HEK293 (cell line): ENCODE results near the gene PRAMEF9.
"Not testable (repeated sequence)": the region's sequence is repeated elsewhere in the genome, so short reads cannot be mapped to it uniquely, and the experiment has no call there.

Experiments
- CTCF ChIA-PET: fragments of 350-600 bp; formaldehyde crosslinking; extraction: SDS; loops from one replicate; lab custom pipeline; 2021; ENCODE audit warnings: antibody characterized with exemption; lab: Yijun Ruan, JAX
- POLR2A ChIA-PET: fragments of 300-600 bp; formaldehyde crosslinking; extraction: SDS; loops from one replicate; lab custom pipeline; 2020; ENCODE audit warnings: antibody characterized with exemption, inconsistent platforms; lab: Yijun Ruan, JAX
- H3K27ac ChIP-seq: fragments of 200-500 bp; sonication (Bioruptor generic); 2 replicates; pipeline ENCODE4 v1.5.1; 2014; ENCODE audit warnings: low read depth, low read length, control low read depth, inconsistent platforms; ENCODE audit errors: extremely low read depth
- H3K36me3 ChIP-seq, 2 experiments: fragments of 200-500 bp in 1 of 2; sonication (Bioruptor generic) in 1 of 2; 1 replicate in 1 of 2; 2 replicates in 1 of 2; pipeline ENCODE4 v1.5.1; 2014 to 2017; ENCODE audit warnings: inconsistent platforms in 2 of 2, low read length in 2 of 2; ENCODE audit not compliant: control insufficient read depth in 2 of 2, insufficient read depth in 1 of 2
- H3K4me1 ChIP-seq: fragments of 200-500 bp; sonication (Bioruptor generic); 2 replicates; pipeline ENCODE4 v1.5.1; 2014; ENCODE audit warnings: mild to moderate bottlenecking, low read length, inconsistent platforms; ENCODE audit not compliant: control insufficient read depth, insufficient read depth
- H3K4me3 ChIP-seq: 2 replicates; pipeline ENCODE4 v1.5.1; 2011; ENCODE audit warnings: low read depth, mild to moderate bottlenecking, control low read depth, low read length, moderate library complexity
- H3K9me3 ChIP-seq: fragments of 200-500 bp; sonication (Bioruptor generic); 2 replicates; pipeline ENCODE4 v1.5.1; 2014; ENCODE audit warnings: low read depth, low read length, inconsistent platforms; ENCODE audit not compliant: control insufficient read depth, insufficient read depth

The PRAMEF9 gene

DNA sequence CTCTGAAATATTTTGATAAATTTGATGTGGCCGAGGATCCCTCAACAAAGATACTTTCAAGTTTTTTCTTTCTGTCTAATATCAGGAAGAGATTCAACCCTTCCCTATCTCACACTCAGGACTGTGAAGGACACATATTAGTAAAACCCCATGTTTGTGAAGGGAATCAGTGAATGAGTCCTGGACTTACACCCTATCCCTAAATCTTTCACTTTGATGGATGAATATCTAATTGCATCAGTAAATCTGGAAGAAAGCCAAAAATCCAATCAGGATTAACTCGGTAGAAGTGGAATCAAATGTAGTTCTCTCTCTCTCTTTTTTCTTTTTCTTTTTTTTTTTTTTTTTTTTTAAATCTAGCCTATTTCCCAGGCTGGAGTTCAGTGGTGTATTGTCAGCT, at the start of gene PRAMEF9:
PRAMEF9 (plus strand) TSS at position 301 of the 400 bp plus-strand sequence. CDS start 3,433 bp downstream, outside the sequence.
- H3K4me1 ChIP-seq, CTCF ChIA-PET, H3K4me3 ChIP-seq, POLR2A ChIA-PET, H3K27ac ChIP-seq, H3K9me3 ChIP-seq, H3K36me3 ChIP-seq: not testable (repeated sequence)

GRCh38 chr1:13155909-13156308, 15.7 kb upstream of the PRAMEF9 start, which contains the start of gene PRAMEF26:
TSS of gene PRAMEF26 (minus strand) at chr1:13156009. CDS start at chr1:13153095, 2,914 bp downstream.
- H3K36me3 ChIP-seq, H3K4me3 ChIP-seq, CTCF ChIA-PET, H3K4me1 ChIP-seq, POLR2A ChIA-PET, H3K27ac ChIP-seq, H3K9me3 ChIP-seq: not testable (repeated sequence)

DNA sequence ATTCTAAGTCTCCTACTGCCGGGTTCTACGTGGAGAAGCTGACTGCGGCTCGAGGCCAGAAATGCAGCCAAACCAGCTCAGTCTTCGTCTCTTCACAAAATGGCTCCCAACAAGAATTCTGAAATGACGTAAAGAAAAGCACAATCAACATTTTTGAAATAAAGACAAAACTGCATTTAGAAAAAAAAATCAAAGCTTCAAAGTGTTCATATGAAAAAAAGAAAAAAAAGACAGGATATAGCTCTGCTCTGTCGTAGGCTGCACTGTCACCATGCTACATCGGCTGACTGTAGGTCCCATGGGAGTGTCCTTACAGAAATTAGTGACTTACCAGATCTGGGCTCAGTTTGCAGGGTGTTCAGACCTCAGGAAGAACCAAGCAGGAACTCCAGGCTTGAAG, 6.1 kb upstream of the PRAMEF9 start, which contains the start of gene HNRNPCL4:
HNRNPCL4 (minus strand) TSS at position 101 of the 400 bp plus-strand sequence. CDS start 164 bp downstream, outside the sequence.
- H3K4me1 ChIP-seq, H3K27ac ChIP-seq, H3K9me3 ChIP-seq, H3K36me3 ChIP-seq, H3K4me3 ChIP-seq, POLR2A ChIA-PET, CTCF ChIA-PET: not testable (repeated sequence)

DNA sequence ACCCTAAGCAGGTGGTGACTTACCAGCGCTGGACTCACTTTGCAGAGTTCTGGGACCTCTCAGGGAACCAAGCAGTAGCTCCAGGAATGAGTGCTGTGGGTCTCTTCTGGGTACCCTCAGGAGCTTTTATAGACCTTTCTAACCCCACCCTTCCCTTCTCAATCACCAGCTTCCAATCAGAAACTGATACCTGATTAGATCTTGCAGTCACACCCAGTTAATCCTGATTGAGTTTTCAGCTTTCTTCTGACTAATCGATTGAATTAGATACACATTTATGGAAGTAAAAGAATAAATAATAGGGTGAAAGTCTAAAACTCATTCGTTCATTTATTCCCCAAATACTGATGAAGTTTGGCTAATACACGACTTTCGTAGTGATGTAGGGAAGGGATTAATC, 29.7 kb downstream of the PRAMEF9 start, which contains the start of gene PRAMEF13:
PRAMEF13 (minus strand) TSS at position 101 of the 400 bp plus-strand sequence. CDS start 1,820 bp downstream, outside the sequence.
- CTCF ChIA-PET = not testable (repeated sequence)

DNA sequence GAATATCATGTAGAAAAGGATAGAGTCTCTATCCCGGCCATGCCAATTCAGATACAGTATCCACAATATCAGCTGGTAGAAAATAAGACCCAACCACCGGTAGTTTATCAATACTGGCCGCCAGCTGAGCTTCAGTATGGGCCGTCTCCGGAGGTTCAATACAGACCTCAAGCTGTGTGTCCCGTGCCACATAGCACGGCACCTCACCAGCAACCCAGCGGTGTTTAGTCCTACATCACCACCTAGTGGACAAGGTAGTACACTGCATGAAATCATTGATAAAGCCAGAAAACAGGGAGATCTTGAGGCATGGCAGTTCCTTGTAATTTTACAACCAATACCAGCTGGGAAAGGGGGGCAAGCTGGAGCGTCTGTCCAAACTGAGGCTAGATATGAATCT, 37.1 kb downstream of the PRAMEF9 start:
- H3K9me3 ChIP-seq, H3K27ac ChIP-seq, POLR2A ChIA-PET, CTCF ChIA-PET, H3K4me1 ChIP-seq, H3K4me3 ChIP-seq, H3K36me3 ChIP-seq: not testable (repeated sequence)

More for the DNA sequence above, 29.7 kb downstream of the PRAMEF9 start, which contains the start of gene PRAMEF13:
- H3K27ac ChIP-seq, H3K4me1 ChIP-seq, H3K4me3 ChIP-seq, H3K9me3 ChIP-seq, H3K36me3 ChIP-seq, POLR2A ChIA-PET: not testable (repeated sequence)

DNA sequence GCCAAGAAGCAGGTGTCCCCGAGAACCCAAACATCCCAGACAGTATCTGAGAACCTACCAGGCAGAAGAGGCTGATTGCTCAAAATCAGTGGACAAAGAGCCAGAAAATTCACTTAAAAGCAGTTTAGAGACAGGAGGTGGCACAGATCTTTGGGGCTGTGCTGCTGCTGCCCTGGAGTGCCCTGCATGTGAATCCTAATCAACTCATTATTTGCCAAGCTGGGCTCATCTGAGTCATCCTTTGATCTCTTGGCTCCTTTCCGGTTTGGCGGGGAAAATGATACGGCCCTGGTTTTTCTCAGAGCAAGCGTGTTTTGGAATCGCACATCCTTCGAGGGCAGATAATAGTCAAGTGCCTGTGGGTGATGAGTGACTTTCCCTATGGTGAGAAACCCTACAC, 45.0 kb downstream of the PRAMEF9 start:
- H3K4me3 ChIP-seq, H3K27ac ChIP-seq, H3K9me3 ChIP-seq, POLR2A ChIA-PET, H3K36me3 ChIP-seq, CTCF ChIA-PET, H3K4me1 ChIP-seq: not testable (repeated sequence)

DNA sequence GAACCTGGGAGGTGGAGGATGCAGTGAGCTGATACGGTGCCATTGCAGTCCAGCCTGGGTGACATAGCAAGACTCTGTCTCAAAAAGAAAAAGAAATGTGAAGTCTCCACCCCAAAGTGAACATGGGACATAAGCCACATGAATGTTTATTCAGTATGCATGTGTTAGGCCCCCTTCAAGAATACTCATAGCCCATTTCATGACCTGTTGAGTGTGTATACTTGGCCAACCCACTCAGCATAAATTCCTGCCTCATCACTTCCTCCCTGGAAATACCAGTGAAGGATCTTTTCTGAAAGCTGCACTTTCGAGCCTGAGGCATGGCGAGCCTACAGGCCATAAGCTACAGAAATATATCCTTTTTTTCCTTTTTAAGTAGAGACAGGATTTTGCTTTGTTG, 47.6 kb downstream of the PRAMEF9 start:
- H3K36me3 ChIP-seq, H3K4me3 ChIP-seq, POLR2A ChIA-PET, H3K27ac ChIP-seq, CTCF ChIA-PET, H3K9me3 ChIP-seq, H3K4me1 ChIP-seq: not testable (repeated sequence)

DNA sequence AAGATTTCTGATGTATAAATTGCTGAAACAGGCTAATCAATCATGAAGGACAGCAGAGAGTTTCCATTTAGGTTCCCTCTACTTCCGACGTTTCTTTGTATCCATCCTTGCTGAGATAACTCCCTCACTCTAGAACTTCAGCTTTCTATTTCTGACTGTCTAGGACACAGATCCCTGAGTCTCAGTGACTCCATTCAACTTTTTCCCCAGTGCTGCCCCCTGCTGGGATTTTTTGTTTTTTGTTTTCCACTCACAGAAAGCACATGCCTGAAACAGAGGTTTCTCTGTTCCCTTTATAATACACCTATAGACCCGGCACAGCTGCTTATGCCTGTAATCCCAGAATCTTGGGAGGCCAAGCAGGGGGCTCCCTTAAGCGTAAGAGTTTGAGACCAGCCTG, 51.1 kb downstream of the PRAMEF9 start:
- POLR2A ChIA-PET, H3K27ac ChIP-seq, H3K9me3 ChIP-seq, H3K36me3 ChIP-seq, CTCF ChIA-PET, H3K4me3 ChIP-seq, H3K4me1 ChIP-seq: not testable (repeated sequence)
